Psoas muscle (tissue), 8 donors: Measurements from ENCODE around the gene LILRA2. TPM values are rescaled to one million over a fixed set of nuclear protein-coding genes. Genes with fewer than 3 reads are reported as not detected.

Experiments used
- ATAC-seq, 4 donors: fragments of 200-7000 bp; cut with Tn5 transposase; one replicate each; pipeline ENCODE4 v1.9.1; 2020; ENCODE audit warnings: moderate library complexity in 3 of 4, mild to moderate bottlenecking in 2 of 4
- DNase-seq, 2 donors: peaks; one replicate each; pipeline ENCODE4 v3.0.0-alpha.2; 2020
- H3K27ac ChIP-seq: fragments of 200-600 bp; one replicate; pipeline ENCODE4 v1.8.0; 2022
- H3K27me3 ChIP-seq, 3 donors: fragments of 200-600 bp in 1 of 3; one replicate each; pipeline versions ENCODE4 v1.6.1 to v1.8.0; 2013 to 2022; ENCODE audit warnings: low read length in 2 of 3, mild to moderate bottlenecking in 2 of 3, moderate library complexity in 1 of 3; ENCODE audit not compliant: insufficient read depth in 3 of 3
- H3K36me3 ChIP-seq, 2 donors: fragments of 200-600 bp in 1 of 2; one replicate each; pipeline versions ENCODE4 v1.6.1 to v1.8.0; 2013 to 2022; ENCODE audit warnings: low read depth in 1 of 2, mild to moderate bottlenecking in 1 of 2, moderate library complexity in 1 of 2; ENCODE audit not compliant: insufficient read depth in 1 of 2
- H3K4me1 ChIP-seq: fragments of 200-600 bp; one replicate; pipeline ENCODE4 v1.8.0; 2022
- H3K4me3 ChIP-seq: fragments of 200-600 bp; one replicate; pipeline ENCODE4 v1.8.0; 2022; ENCODE audit warnings: mild to moderate bottlenecking
- H3K9me3 ChIP-seq: fragments of 200-600 bp; one replicate; pipeline ENCODE4 v1.8.0; 2022
- WGBS, 3 donors: extraction: QIAGEN DNeasy Blood & Tissue Kit; methylation state at CpG; one replicate each; pipeline versions ENCODE4 v1.1.6 to v1.1.7; 2013; 5-methylcytosine and 5-hydroxymethylcytosine counted together
- intact Hi-C, 2 donors: fragments of 100-400 bp; cut with DNase I; formaldehyde crosslinking; loops; one replicate each; pipeline versions ENCODE4 v1.11.0 to v1.14.2; 2022
- polyA plus RNA-seq, 3 donors: library from polyadenylated mRNA; stranded (reverse); fragments of 200-250 nt; gene quantifications; one replicate each; pipeline ENCODE4 v1.2.3, GENCODE V29; 2013
- total RNA-seq, 4 donors: library from RNA; stranded (reverse); fragmentation: NEBNext Ultra II Directional in 2 of 4; extraction: Animal tissue kit (Norgen Biotek cat#: 25700) in 2 of 4; gene quantifications; one replicate each; pipeline versions ENCODE4 v1.2.1 to v1.2.4, GENCODE V29; 2021 to 2023
- TF ChIP-seq, protein P1 (sequence below): fragments of 200-600 bp; IDR thresholded peaks from one replicate; pipeline ENCODE4 v1.8.0; 2022; ENCODE audit warnings: antibody characterized with exemption
- donor health status: healthy with polysubstance abuse.
- donor health status: DM: no; HTN: no; CAD: no; lungs with moderate emphysema.
- donor health status: Bipolar disorder and iron deficiency.
- donor health status: healthy.
- donor health status: DM: yes; HTN: yes; CAD: no.
- donor health status: DM: no; HTN: no; CAD: no.
- donor health status: DM: no; HTN: no; CAD: no.
- donor health status: DM: yes; HTN: yes; CAD: no.

LILRA2 gene
- total and polyA plus RNA-seq, 7 donors: 0.25 to 1.8 (median 0.68) TPM

DNA sequence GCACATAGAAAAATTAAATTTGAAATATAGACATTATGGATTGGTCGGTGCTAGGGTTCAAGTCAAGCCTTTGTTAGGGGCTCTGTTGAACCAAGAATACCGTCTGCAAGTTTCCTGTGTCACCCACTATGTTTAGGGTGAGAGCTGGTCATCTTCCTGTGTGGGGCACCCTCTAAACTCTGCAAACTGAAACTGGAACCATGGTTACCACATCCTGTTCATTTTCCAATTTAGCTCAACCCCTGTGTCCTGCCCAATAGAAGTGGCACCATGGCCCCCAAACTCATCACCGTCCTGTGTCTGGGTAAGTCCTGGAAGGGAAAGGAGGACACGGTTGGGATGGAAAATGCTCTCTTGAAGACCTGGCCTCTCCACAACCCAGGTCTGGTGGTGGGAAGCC, 41.1 kb upstream of the LILRA2 start:
- 72 to 83% (median 80%) methylated on average over 4 of the region's 4 CpGs for WGBS, 3 donors
- no peaks in the 10 kb centered on the region for H3K9me3 ChIP-seq
- DNase-seq: no peak
- no peaks in the 10 kb centered on the region for H3K36me3 ChIP-seq
- H3K4me3 ChIP-seq: no peak overlapping the region
- peaks cover 0 to 2% (median 0%) of the 10 kb centered on the region in 3 donors for H3K27me3 ChIP-seq
- TF ChIP-seq, protein P1, sequence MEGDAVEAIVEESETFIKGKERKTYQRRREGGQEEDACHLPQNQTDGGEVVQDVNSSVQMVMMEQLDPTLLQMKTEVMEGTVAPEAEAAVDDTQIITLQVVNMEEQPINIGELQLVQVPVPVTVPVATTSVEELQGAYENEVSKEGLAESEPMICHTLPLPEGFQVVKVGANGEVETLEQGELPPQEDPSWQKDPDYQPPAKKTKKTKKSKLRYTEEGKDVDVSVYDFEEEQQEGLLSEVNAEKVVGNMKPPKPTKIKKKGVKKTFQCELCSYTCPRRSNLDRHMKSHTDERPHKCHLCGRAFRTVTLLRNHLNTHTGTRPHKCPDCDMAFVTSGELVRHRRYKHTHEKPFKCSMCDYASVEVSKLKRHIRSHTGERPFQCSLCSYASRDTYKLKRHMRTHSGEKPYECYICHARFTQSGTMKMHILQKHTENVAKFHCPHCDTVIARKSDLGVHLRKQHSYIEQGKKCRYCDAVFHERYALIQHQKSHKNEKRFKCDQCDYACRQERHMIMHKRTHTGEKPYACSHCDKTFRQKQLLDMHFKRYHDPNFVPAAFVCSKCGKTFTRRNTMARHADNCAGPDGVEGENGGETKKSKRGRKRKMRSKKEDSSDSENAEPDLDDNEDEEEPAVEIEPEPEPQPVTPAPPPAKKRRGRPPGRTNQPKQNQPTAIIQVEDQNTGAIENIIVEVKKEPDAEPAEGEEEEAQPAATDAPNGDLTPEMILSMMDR: no peak
- ATAC-seq: no peak
- no peaks in the 10 kb centered on the region for H3K4me1 ChIP-seq
- H3K27ac ChIP-seq: no peak overlapping the region
- intact Hi-C loops: no loop called here

DNA sequence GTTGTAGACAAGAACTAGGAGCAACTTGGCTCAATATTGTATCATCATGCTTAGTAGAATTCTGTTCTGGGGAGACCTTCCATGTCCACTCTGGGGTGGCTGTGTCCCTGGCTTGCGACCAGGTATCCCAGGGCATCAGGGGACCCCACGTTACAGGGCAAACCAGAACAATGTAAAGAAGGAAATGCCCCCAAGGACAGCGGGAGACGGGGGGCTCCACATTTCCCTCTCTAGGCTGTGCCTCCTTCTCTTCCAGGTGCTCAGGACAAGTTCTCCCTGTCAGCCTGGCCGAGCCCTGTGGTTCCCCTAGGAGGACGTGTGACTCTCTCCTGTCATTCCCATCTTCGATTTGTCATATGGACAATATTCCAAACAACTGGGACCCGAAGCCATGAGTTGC, 40.1 kb upstream of the LILRA2 start:
- peaks cover 0 to 2% (median 0%) of the 10 kb centered on the region in 3 donors for H3K27me3 ChIP-seq
- TF ChIP-seq, protein P1: no peak
- H3K9me3 ChIP-seq: no peaks in the 10 kb centered on the region
- no peaks in the 10 kb centered on the region for H3K4me1 ChIP-seq
- H3K36me3 ChIP-seq: no peaks in the 10 kb centered on the region
- ATAC-seq (no peak), DNase-seq (no peak)
- H3K4me3 ChIP-seq: no peak overlapping the region
- H3K27ac ChIP-seq: no peak overlapping the region
- WGBS, 3 donors: 76 to 80% (median 77%) methylated on average over 8 of the region's 8 CpGs
- intact Hi-C loops: no loop called here

DNA sequence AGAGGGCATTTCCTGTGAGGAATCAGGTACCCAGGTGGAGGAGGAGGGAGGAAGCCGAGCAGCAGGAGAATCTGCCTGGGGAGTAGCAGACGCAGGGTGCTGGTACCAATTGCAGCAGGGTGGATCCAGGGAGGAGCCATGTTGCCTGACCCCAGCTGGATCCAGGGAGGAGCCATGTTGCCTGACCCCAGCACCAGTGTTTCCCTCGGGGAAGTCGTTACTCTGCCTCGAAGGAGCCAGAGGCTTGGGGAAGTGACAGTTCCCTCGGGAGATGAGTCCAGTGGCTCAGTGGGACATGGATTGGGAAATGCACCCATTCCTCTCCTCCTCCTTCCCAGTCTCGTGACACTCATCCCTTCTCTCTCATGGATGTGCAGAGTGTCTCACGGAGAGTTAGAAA, 39.4 kb upstream of the LILRA2 start:
- no peaks in the 10 kb centered on the region for H3K36me3 ChIP-seq
- no peaks in the 10 kb centered on the region for H3K4me1 ChIP-seq
- intact Hi-C loops: no loop called here
- ATAC-seq (no peak), DNase-seq (no peak)
- TF ChIP-seq, protein P1: no peak
- no peak overlapping the region for H3K4me3 ChIP-seq
- no peak overlapping the region for H3K27ac ChIP-seq
- 60 to 66% (median 63%) methylated on average over 8 of the region's 8 CpGs for WGBS, 3 donors
- H3K9me3 ChIP-seq: no peaks in the 10 kb centered on the region
- peaks cover 0 to 2% (median 0%) of the 10 kb centered on the region in 3 donors for H3K27me3 ChIP-seq

DNA sequence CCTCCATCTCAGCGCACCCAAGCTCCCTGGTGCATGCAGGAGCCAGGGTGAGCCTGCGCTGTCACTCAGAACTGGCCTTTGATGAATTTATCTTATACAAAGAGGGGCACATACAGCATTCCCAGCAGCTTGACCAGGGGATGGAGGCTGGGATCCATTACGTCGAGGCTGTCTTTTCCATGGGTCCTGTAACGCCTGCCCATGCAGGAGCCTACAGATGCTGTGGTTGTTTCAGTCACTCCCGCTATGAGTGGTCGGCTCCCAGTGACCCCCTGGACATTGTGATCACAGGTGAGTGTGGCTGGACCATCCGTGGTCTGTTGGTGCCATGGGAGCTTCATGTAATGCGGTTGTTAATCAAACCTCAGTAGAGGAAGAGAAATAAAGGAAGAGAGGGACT, 38.0 kb upstream of the LILRA2 start:
- no peaks in the 10 kb centered on the region for H3K9me3 ChIP-seq
- no peaks in the 10 kb centered on the region for H3K4me1 ChIP-seq
- no peak for ATAC-seq
- peaks cover 0 to 2% (median 0%) of the 10 kb centered on the region in 3 donors for H3K27me3 ChIP-seq
- H3K4me3 ChIP-seq: no peak overlapping the region
- 84 to 86% (median 84%) methylated on average over 9 of the region's 9 CpGs for WGBS, 3 donors
- no peaks in the 10 kb centered on the region for H3K36me3 ChIP-seq
- no peak overlapping the region for H3K27ac ChIP-seq
- TF ChIP-seq, protein P1: no peak
- no peak for DNase-seq
- intact Hi-C loops: no loop called here

DNA sequence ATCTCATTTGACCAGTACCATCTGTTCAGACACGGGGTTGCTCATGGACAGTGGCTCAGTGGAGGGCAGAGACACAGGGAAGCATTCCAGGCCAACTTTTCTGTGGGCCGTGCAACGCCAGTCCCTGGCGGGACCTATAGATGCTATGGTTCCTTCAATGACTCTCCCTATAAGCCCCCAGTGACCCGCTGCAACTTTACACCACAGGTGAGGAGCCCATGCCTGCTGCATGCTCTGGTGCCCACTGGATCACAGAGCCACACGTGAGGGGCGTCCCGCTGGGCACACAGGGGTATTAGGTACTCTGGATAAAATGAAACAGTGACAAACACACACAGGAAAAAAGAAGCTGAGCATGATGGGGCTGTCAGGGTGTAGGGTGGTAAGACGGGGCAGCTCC, 36.6 kb upstream of the LILRA2 start:
- intact Hi-C loops: no loop called here
- no peak for ATAC-seq
- Histone ChIP-seq H3K9me3 (no peaks in the 10 kb centered on the region), H3K27ac (no peak overlapping the region), H3K4me3 (no peak overlapping the region), H3K4me1 (no peaks in the 10 kb centered on the region), H3K27me3 (peaks cover 0 to 2% (median 0%) of the 10 kb centered on the region in 3 donors), H3K36me3 (no peaks in the 10 kb centered on the region)
- TF ChIP-seq, protein P1: no peak
- DNase-seq: no peak
- 80 to 86% (median 80%) methylated on average over 9 of the region's 9 CpGs for WGBS, 3 donors
